GM12878 (cell line): ENCODE measurements around the gene TMEM256. TPM values are rescaled to one million over a fixed set of nuclear protein-coding genes. Genes with fewer than 3 reads are reported as not detected.

Experiments
- ASH2L ChIP-seq: fragments of 300-600, 200-600 bp; sonication (generic); IDR thresholded peaks from 2 replicates; pipeline ENCODE4 v1.6.1; 2017; ENCODE audit warnings: low read depth, mild to moderate bottlenecking, borderline replicate concordance
- ATF7 ChIP-seq: fragments of 450-650 bp; IDR thresholded peaks from 2 replicates; pipeline ENCODE4 v1.6.1; 2016; ENCODE audit warnings: low read depth, mild to moderate bottlenecking
- CHD1 ChIP-seq: IDR thresholded peaks from 2 replicates; pipeline ENCODE4 v1.6.1; 2012; ENCODE audit warnings: low read depth, low read length, improper control_type of control experiment
- CREM ChIP-seq: IDR thresholded peaks from 2 replicates; pipeline ENCODE4 v1.6.1; 2014; ENCODE audit warnings: antibody characterized with exemption, low read depth
- EGR1 ChIP-seq, 2 experiments: IDR thresholded peaks; 1 replicate in 1 of 2; 2 replicates in 1 of 2; pipeline ENCODE4 v1.6.1; 2011 to 2012; ENCODE audit warnings: low read depth in 2 of 2, low read length in 2 of 2, borderline replicate concordance in 1 of 2, mild to moderate bottlenecking in 1 of 2, moderate library complexity in 1 of 2
- GABPA ChIP-seq: IDR thresholded peaks from 2 replicates; pipeline ENCODE4 v1.6.1; 2014; ENCODE audit warnings: antibody characterized with exemption, low read depth, mild to moderate bottlenecking, inconsistent platforms
- LARP7 ChIP-seq: fragments of 450-650 bp; IDR thresholded peaks from 2 replicates; pipeline ENCODE4 v1.6.1; 2017; ENCODE audit warnings: mild to moderate bottlenecking
- MEF2B ChIP-seq: fragments of 450-650 bp; IDR thresholded peaks from 2 replicates; pipeline ENCODE4 v1.6.1; 2018; ENCODE audit warnings: mild to moderate bottlenecking, moderate library complexity; ENCODE audit not compliant: partially characterized antibody, poor library complexity, severe bottlenecking
- MXI1 ChIP-seq: fragments of 150-350 bp; IDR thresholded peaks from 2 replicates; pipeline ENCODE4 v1.6.1; 2011; ENCODE audit warnings: low read depth, mild to moderate bottlenecking, inconsistent platforms, low read length, improper control_type of control experiment
- NFXL1 ChIP-seq: fragments of 450-650 bp; IDR thresholded peaks from 2 replicates; pipeline ENCODE4 v1.6.1; 2017; ENCODE audit warnings: antibody characterized with exemption, mild to moderate bottlenecking, borderline replicate concordance
- NR2F1 ChIP-seq: fragments of 450-650 bp; conservative IDR thresholded peaks from 2 replicates; pipeline ENCODE4 v1.6.1; 2017; ENCODE audit warnings: mild to moderate bottlenecking
- PML ChIP-seq: IDR thresholded peaks from 2 replicates; pipeline ENCODE4 v1.6.1; 2012; ENCODE audit warnings: low read length, inconsistent platforms
- POLR2AphosphoS2 ChIP-seq: IDR thresholded peaks from 2 replicates; pipeline ENCODE4 v1.6.1; 2011; ENCODE audit warnings: low read depth, mild to moderate bottlenecking, low read length, improper control_type of control experiment, moderate library complexity
- POU2F2 ChIP-seq: IDR thresholded peaks from 3 replicates; pipeline ENCODE4 v1.6.1; 2011; ENCODE audit warnings: low read depth, mild to moderate bottlenecking, low read length, borderline replicate concordance
- RB1 ChIP-seq: fragments of 450-650 bp; formaldehyde crosslinking; IDR thresholded peaks from 2 replicates; pipeline ENCODE4 v1.6.1; 2017; ENCODE audit warnings: mild to moderate bottlenecking, borderline replicate concordance
- RFX5 ChIP-seq: IDR thresholded peaks from 2 replicates; pipeline ENCODE4 v1.6.1; 2011; ENCODE audit warnings: low read depth, low read length, improper control_type of control experiment
- SMAD1 ChIP-seq: fragments of 450-650 bp; IDR thresholded peaks from 2 replicates; pipeline ENCODE4 v1.6.1; 2018; ENCODE audit warnings: mild to moderate bottlenecking, low read depth; ENCODE audit not compliant: partially characterized antibody
- SREBF1 ChIP-seq: IDR thresholded peaks from 2 replicates; pipeline ENCODE4 v1.6.1; 2012; ENCODE audit warnings: mild to moderate bottlenecking, low read length
- SUPT20H ChIP-seq: IDR thresholded peaks from 2 replicates; pipeline ENCODE4 v1.6.1; 2011; ENCODE audit warnings: low read depth, mild to moderate bottlenecking, low read length, moderate library complexity, borderline replicate concordance; ENCODE audit not compliant: control insufficient read depth
- TAF1 ChIP-seq: IDR thresholded peaks from 2 replicates; pipeline ENCODE4 v1.6.1; 2011; ENCODE audit warnings: mild to moderate bottlenecking, low read depth, low read length, borderline replicate concordance
- ZNF274 ChIP-seq: IDR thresholded peaks from one replicate; pipeline ENCODE4 v1.8.0; 2011; ENCODE audit not compliant: insufficient read length, insufficient read depth
- polyA plus RNA-seq, 11 experiments: library from polyadenylated mRNA; depleted of rRNA in 4 of 11; unstranded in 6 of 11; stranded (reverse) in 5 of 11; fragments of >200 nt; fragmentation: Nextera tagmentation in 4 of 11; fragmentation: Illumina TruSeq in 1 of 11; extraction: Ambion mirVana in 4 of 11; extraction: Trizol in 1 of 11; gene quantifications; 1 replicate in 1 of 11; 2 replicates in 10 of 11; pipeline versions ENCODE4 v1.2.1 to v1.2.3, GENCODE V29; 2011 to 2016; ENCODE audit warnings: inconsistent platforms in 2 of 11, missing spikeins in 2 of 11, low read depth in 1 of 11
- total RNA-seq, 4 experiments: library from RNA; depleted of rRNA in 3 of 4; stranded (reverse); fragments of >200 nt in 3 of 4; fragmentation: Illumina TruSeq in 1 of 4; extraction: Trizol in 1 of 4; gene quantifications; 2 replicates each; pipeline versions ENCODE4 v1.2.1 to v1.2.3, GENCODE V29; 2013 to 2021
- TF ChIP-seq, protein P1 (sequence below): fragments of 150-350 bp; IDR thresholded peaks from 2 replicates; pipeline ENCODE4 v1.6.1; 2014; ENCODE audit warnings: mild to moderate bottlenecking, low read depth, low read length
- TF ChIP-seq, protein P2 (sequence below): fragments of 450-650 bp; IDR thresholded peaks from 2 replicates; pipeline ENCODE4 v1.6.1; 2016; ENCODE audit warnings: mild to moderate bottlenecking
- TF ChIP-seq, protein P3 (sequence below): IDR thresholded peaks from 2 replicates; pipeline ENCODE4 v1.6.1; 2012; ENCODE audit warnings: low read depth, low read length, improper control_type of control experiment
- TF ChIP-seq, protein P4 (sequence below): fragments of 450-650 bp; IDR thresholded peaks from 2 replicates; pipeline ENCODE4 v1.6.1; 2017; ENCODE audit warnings: mild to moderate bottlenecking, low read depth, inconsistent platforms; ENCODE audit not compliant: poor library complexity, severe bottlenecking

The TMEM256 gene
- total and polyA plus RNA-seq, 10 of the 15 experiments (the other 5 are each of a cell fraction or from before 2014, with no cell fraction given), result 57.3 to 342 (median 95.7) TPM

DNA sequence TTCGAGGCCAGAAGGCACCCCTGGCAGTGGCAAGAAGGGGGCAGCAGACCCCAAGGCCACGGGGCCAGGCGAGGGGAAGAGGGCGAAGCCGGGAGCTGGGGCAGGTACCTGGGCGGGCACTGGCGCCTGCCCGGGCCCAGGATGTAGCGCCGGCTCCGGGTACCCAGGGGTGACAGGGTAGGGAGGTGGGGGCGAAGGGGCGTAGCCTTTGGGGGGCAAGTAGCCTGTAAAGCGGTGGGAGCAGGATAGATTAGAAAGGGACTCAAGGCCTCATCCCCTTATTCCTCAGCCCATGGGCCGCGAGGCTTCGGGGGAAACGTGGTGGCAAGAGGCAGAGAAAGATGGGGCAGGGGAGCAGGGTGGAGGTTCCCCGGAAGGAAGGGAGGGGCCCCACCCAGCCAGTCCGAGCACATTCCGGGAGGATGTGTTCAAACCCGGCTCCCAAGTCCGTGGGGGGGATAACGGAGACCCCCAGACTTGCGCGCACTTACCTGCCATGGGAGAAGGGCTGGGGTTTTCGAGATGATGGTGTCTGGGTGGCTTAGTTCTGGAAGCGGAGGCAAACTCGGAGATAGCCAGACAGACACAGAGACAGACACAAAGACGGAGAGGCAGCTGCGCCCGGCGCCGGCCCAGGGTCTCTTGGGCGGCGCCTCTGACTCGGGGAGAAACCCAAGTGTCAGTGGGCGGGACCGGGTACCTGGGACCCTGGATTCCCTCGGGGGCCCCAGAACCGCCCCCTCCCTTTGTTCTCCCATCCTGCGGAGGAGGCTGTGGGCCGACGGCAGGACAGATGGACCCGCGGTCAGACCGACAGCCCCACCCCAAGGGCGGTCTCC is 10.1 kb downstream of the TMEM256 start (continued):
- TF ChIP-seq, protein P1, sequence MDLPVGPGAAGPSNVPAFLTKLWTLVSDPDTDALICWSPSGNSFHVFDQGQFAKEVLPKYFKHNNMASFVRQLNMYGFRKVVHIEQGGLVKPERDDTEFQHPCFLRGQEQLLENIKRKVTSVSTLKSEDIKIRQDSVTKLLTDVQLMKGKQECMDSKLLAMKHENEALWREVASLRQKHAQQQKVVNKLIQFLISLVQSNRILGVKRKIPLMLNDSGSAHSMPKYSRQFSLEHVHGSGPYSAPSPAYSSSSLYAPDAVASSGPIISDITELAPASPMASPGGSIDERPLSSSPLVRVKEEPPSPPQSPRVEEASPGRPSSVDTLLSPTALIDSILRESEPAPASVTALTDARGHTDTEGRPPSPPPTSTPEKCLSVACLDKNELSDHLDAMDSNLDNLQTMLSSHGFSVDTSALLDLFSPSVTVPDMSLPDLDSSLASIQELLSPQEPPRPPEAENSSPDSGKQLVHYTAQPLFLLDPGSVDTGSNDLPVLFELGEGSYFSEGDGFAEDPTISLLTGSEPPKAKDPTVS, result no peak
- TF ChIP-seq POU2F2 (no peak), SMAD1 (no peak), NFXL1 (no peak), POLR2AphosphoS2 (no peak), ZNF274 (no peak), GABPA (no peak), ASH2L (no peak), CHD1 (no peak), RB1 (no peak), SREBF1 (no peak), MXI1 (no peak), RFX5 (no peak), SUPT20H (no peak), CREM (0 out of 2 replicates have a peak, but pooled peaks have one; percentile 3), NR2F1 (0 out of 2 replicates have a peak, but pooled peaks have one; percentile 22), LARP7 (no peak; the same call in 1 of the 2 replicates), PML (no peak), MEF2B (peak; percentile 78), ATF7 (no peak), TAF1 (no peak), EGR1 (IDR thresholded peaks at IDR 0.05; ENCODE audit: borderline replicate concordance in 1 of 2, low read depth in 2 of 2, low read length in 2 of 2) (0 out of 3 replicates have a peak, but pooled peaks of 1 of the 2 experiments have one; percentile 53)
- TF ChIP-seq, protein P2, sequence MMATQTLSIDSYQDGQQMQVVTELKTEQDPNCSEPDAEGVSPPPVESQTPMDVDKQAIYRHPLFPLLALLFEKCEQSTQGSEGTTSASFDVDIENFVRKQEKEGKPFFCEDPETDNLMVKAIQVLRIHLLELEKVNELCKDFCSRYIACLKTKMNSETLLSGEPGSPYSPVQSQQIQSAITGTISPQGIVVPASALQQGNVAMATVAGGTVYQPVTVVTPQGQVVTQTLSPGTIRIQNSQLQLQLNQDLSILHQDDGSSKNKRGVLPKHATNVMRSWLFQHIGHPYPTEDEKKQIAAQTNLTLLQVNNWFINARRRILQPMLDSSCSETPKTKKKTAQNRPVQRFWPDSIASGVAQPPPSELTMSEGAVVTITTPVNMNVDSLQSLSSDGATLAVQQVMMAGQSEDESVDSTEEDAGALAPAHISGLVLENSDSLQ, result no peak
- TF ChIP-seq, protein P3, sequence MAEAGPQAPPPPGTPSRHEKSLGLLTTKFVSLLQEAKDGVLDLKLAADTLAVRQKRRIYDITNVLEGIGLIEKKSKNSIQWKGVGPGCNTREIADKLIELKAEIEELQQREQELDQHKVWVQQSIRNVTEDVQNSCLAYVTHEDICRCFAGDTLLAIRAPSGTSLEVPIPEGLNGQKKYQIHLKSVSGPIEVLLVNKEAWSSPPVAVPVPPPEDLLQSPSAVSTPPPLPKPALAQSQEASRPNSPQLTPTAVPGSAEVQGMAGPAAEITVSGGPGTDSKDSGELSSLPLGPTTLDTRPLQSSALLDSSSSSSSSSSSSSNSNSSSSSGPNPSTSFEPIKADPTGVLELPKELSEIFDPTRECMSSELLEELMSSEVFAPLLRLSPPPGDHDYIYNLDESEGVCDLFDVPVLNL, result no peak
- TF ChIP-seq, protein P4, sequence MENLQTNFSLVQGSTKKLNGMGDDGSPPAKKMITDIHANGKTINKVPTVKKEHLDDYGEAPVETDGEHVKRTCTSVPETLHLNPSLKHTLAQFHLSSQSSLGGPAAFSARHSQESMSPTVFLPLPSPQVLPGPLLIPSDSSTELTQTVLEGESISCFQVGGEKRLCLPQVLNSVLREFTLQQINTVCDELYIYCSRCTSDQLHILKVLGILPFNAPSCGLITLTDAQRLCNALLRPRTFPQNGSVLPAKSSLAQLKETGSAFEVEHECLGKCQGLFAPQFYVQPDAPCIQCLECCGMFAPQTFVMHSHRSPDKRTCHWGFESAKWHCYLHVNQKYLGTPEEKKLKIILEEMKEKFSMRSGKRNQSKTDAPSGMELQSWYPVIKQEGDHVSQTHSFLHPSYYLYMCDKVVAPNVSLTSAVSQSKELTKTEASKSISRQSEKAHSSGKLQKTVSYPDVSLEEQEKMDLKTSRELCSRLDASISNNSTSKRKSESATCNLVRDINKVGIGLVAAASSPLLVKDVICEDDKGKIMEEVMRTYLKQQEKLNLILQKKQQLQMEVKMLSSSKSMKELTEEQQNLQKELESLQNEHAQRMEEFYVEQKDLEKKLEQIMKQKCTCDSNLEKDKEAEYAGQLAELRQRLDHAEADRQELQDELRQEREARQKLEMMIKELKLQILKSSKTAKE, result peak; percentile 10
